BE2C (cell line): Measurements from ENCODE around the gene APOBEC3B.

ENCODE experiments used
- DNase-seq: peaks from one replicate; pipeline ENCODE4 v3.0.0-alpha.2; 2020
- H3K27me3 ChIP-seq: fragments of 250-450 bp; sonication (Bioruptor Pico); 2 replicates; pipeline ENCODE4 v1.5.1; 2020; ENCODE audit warnings: mild to moderate bottlenecking
- H3K36me3 ChIP-seq: fragments of 250-450 bp; sonication (Bioruptor Pico); 2 replicates; pipeline ENCODE4 v1.5.1; 2020; ENCODE audit warnings: mild to moderate bottlenecking
- H3K4me1 ChIP-seq: fragments of 250-450 bp; sonication (Bioruptor Pico); 2 replicates; pipeline ENCODE4 v1.5.1; 2020
- H3K4me3 ChIP-seq: 2 replicates; pipeline ENCODE4 v1.5.1; 2011; ENCODE audit warnings: low read depth, low read length
- H3K9me3 ChIP-seq: fragments of 250-450 bp; sonication (Bioruptor Pico); 2 replicates; pipeline ENCODE4 v1.5.1; 2020
- TF ChIP-seq, protein P1 (sequence below): IDR thresholded peaks from 2 replicates; pipeline ENCODE4 v1.5.1; 2012; ENCODE audit warnings: mild to moderate bottlenecking, low read depth, low read length

The APOBEC3B gene

DNA sequence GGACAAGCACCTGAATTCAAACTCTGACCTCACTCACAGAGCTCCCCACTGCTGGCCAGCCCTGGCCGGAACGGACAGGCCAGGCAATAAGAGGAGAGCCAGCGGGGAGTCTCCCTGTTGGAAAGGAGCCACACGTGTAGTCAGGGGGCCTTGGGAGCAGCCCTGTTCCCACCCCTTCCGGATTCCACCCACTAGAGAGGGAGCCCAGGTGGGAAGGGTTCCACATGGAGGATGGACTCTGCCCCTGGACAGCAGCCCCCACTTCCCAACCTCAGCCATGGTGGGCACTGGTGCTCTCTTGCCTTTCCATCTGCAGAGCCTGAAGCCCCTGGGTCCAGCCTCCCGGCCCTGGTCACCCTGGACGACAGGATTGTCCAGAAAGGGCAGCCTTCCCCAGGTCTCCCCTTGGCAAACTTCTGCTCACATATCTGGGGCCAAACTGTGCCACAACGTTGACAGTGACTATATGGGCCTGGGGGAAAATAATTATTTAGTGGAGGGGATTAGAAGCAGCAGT lies 32.2 kb upstream of the APOBEC3B start:
- Histone ChIP-seq H3K4me3 (no peak overlapping the region), H3K36me3 (no peaks in the 10 kb centered on the region), H3K9me3 (no peaks in the 10 kb centered on the region), H3K27me3 (0 out of 2 replicates have a peak, but pooled peaks cover 3% of the 10 kb centered on the region), H3K4me1 (no peaks in the 10 kb centered on the region)
- no peak for DNase-seq
- TF ChIP-seq, protein P1, sequence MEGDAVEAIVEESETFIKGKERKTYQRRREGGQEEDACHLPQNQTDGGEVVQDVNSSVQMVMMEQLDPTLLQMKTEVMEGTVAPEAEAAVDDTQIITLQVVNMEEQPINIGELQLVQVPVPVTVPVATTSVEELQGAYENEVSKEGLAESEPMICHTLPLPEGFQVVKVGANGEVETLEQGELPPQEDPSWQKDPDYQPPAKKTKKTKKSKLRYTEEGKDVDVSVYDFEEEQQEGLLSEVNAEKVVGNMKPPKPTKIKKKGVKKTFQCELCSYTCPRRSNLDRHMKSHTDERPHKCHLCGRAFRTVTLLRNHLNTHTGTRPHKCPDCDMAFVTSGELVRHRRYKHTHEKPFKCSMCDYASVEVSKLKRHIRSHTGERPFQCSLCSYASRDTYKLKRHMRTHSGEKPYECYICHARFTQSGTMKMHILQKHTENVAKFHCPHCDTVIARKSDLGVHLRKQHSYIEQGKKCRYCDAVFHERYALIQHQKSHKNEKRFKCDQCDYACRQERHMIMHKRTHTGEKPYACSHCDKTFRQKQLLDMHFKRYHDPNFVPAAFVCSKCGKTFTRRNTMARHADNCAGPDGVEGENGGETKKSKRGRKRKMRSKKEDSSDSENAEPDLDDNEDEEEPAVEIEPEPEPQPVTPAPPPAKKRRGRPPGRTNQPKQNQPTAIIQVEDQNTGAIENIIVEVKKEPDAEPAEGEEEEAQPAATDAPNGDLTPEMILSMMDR = no peak

DNA sequence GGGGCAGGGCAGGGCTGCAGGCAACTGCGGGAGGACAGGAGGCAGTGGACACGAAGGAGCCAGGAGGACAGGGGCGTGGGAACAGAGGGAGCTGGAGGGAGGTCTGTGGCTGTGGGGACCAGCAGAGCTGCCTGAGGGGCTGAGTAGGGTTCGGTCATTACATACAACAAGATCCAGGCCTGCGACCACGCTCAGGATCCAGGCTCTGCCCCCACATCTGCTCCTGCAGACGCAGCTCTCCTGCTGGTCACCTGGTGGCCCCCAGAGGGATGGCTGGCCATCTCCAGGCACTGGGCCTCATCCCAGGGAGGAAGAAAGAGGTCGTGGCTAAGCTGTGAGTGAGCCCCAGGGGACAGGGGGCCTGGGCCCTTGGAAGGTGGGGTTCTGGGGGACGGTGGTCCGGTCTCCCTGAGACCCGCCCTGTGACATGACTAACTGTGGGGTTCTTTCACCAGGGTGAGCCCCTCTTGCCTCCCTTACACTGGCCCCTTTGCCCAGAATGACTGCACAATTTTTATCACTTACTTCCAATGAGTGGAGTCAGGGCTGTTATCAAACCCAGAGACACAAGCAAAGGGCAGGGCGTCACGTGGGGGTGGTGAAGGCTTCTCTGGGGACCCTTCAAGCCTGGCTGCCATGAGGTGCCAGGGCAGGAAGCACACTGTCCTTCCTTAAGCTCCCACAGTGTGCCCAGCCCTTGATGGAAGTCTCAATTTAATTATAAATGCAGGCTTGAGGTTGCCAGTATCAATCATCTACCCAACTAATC lies 31.4 kb upstream of the APOBEC3B start:
- H3K27me3 ChIP-seq = no peaks in the 10 kb centered on the region
- TF ChIP-seq, protein P1 = no peak
- no peak overlapping the region for H3K4me3 ChIP-seq
- DNase-seq = no peak
- H3K36me3 ChIP-seq = no peaks in the 10 kb centered on the region
- no peaks in the 10 kb centered on the region for H3K9me3 ChIP-seq
- no peaks in the 10 kb centered on the region for H3K4me1 ChIP-seq

DNA sequence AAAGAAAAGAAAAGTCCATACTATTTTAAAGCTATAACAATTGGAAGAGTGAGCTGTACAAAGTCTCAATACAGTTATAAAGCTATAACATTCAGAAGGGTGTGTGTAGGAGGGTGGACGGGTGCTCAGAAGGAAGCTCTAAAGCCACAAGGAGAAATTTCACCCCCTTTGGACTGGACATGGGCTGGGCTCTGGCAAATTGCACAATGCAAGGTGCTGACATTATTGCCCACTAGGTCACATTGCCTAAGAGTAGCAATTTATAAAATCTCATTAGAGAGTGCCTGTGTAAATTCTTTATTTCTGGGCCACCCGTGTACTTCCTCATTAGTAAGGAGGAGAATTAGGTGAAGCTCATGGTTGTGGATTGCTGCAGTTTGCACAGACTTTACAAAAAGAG lies 30.4 kb upstream of the APOBEC3B start:
- TF ChIP-seq, protein P1 = no peak
- no peak for DNase-seq

DNA sequence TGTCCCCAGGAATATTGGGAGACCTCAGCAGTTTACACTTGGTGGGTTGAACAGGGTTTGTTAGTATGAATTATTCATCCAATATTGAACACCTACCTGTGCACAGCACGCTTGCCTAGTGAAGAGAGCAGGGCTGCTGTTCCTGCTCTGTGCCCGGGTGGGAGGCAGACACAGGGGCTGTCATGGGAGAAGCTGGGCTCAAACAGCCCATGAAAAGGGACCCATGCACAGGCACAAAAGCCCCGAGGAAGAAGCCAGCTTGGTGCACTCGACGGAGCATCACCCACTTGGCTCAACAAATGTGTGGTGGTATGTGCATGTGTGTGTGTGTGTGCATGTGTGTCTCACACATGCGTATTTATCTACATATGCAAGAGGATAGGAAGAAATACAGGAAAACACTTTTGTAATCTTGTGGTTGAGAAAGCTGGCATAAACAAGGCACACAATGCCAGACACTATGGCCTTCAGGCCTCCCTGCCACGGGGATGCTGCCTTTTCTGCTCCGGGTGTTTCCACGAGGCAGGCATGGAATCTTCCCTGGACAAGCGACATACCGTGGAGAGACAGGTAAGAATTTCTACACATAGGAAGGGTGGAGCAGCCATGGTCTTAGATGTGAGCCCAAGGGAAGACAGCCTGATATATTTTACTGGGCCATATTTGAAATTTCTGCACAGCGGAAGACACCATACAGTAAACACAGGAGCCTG lies 29.7 kb upstream of the APOBEC3B start:
- no peak for DNase-seq
- H3K27me3 ChIP-seq = no peaks in the 10 kb centered on the region
- no peak overlapping the region for H3K4me3 ChIP-seq
- H3K4me1 ChIP-seq = no peaks in the 10 kb centered on the region
- H3K36me3 ChIP-seq = no peaks in the 10 kb centered on the region
- no peaks in the 10 kb centered on the region for H3K9me3 ChIP-seq
- TF ChIP-seq, protein P1 = no peak

More for the DNA sequence above, 30.4 kb upstream of the APOBEC3B start:
- Histone ChIP-seq H3K27me3 (no peaks in the 10 kb centered on the region), H3K36me3 (no peaks in the 10 kb centered on the region), H3K4me3 (no peak overlapping the region), H3K9me3 (no peaks in the 10 kb centered on the region), H3K4me1 (no peaks in the 10 kb centered on the region)

DNA sequence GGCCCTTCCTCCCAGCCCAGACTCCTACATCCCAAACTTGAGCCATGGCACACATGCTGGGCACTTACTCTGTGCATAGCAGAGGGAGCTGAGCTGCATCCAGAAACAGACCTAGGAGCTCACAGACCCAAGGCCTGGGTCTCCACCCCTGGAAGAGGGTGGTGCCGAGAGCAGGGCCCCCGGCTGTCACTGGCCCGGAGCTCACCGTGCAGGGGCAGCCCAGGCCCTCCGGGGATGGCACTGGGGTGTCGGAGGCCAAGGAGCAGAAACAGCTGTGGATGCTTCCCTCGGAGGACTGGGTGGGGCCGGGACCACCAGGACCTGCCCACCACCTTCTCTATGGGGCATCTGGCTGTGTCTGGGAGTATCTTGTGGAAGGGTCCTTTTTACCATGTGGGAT lies 29.1 kb upstream of the APOBEC3B start:
- Histone ChIP-seq H3K36me3 (no peaks in the 10 kb centered on the region), H3K27me3 (no peaks in the 10 kb centered on the region), H3K4me3 (no peak overlapping the region), H3K4me1 (no peaks in the 10 kb centered on the region), H3K9me3 (no peaks in the 10 kb centered on the region)
- TF ChIP-seq, protein P1 = no peak
- DNase-seq = no peak
